Activated CD8-positive, alpha-beta memory T cell treated with anti-CD3 and anti-CD28 coated beads for 48 hours (primary cell): ENCODE data around the gene SNAPC3.
A peak's percentile ranks its signal among the peaks of the same experiment; 100 is the strongest.
"Not testable (repeated sequence)": the region's sequence is repeated elsewhere in the genome, so short reads cannot be mapped to it uniquely, and the experiment has no call there.

Source experiments
- DNase-seq, 3 experiments: peaks; one replicate each; pipeline ENCODE4 v3.0.0-alpha.2; 2020; ENCODE audit warnings: low read depth in 2 of 3, low spot score in 2 of 3

SNAPC3 gene

GRCh38 chr9:15422372-15423230 is at the start of gene SNAPC3:
Gene SNAPC3 (plus strand): TSS chr9:15422876. CDS start chr9:15422880, 4 bp downstream.
- peak; percentile 86 to 89 (median 87) for DNase-seq

GRCh38 chr9:15373881-15374280 is 48.8 kb upstream of the SNAPC3 start:
- no peak for DNase-seq

- no peak for DNase-seq
These were observed 48.4 kb upstream of the SNAPC3 start for GRCh38 chr9:15374310-15374709.

GRCh38 chr9:15374825-15375224 is 47.9 kb upstream of the SNAPC3 start:
- no peak for DNase-seq

- DNase-seq, result no peak
These were observed 44.8 kb upstream of the SNAPC3 start for GRCh38 chr9:15377625-15378540.

- DNase-seq, result not testable (repeated sequence)
These were observed 43.4 kb upstream of the SNAPC3 start for GRCh38 chr9:15379317-15379716.

- not testable (repeated sequence) for DNase-seq
These were observed 42.8 kb upstream of the SNAPC3 start for GRCh38 chr9:15379888-15380287.

GRCh38 chr9:15381491-15381890 is 41.2 kb upstream of the SNAPC3 start:
- no peak for DNase-seq

GRCh38 chr9:15386465-15386864 is 36.2 kb upstream of the SNAPC3 start:
- no peak for DNase-seq

- no peak for DNase-seq
These were observed 33.5 kb upstream of the SNAPC3 start for GRCh38 chr9:15389173-15389572.

GRCh38 chr9:15389631-15390030 is 33.0 kb upstream of the SNAPC3 start:
- DNase-seq, result no peak

GRCh38 chr9:15390201-15390600 is 32.5 kb upstream of the SNAPC3 start:
- no peak for DNase-seq

GRCh38 chr9:15392363-15392762 is 30.3 kb upstream of the SNAPC3 start:
- no peak for DNase-seq

- no peak for DNase-seq
These were observed 22.3 kb upstream of the SNAPC3 start for GRCh38 chr9:15400281-15400941.

- DNase-seq, result no peak
These were observed 21.4 kb upstream of the SNAPC3 start for GRCh38 chr9:15401266-15401665.

- DNase-seq, result no peak
These were observed 19.5 kb upstream of the SNAPC3 start for GRCh38 chr9:15403155-15403554.

GRCh38 chr9:15404171-15404570 is 18.5 kb upstream of the SNAPC3 start:
- DNase-seq, result no peak

- DNase-seq, result no peak
These were observed 5.8 kb upstream of the SNAPC3 start for GRCh38 chr9:15416880-15417279.

- DNase-seq, result no peak
These were observed 5.0 kb upstream of the SNAPC3 start for GRCh38 chr9:15417626-15418025.

- DNase-seq, result no peak
These were observed 1.9 kb upstream of the SNAPC3 start for GRCh38 chr9:15420796-15421195.

GRCh38 chr9:15421532-15421931 is 1.1 kb upstream of the SNAPC3 start:
- DNase-seq, result no peak
